ENCODE data around the gene PCDHGB4. TPM values are rescaled to one million over a fixed set of nuclear protein-coding genes. Genes with fewer than 3 reads are reported as not detected.
A peak's percentile ranks its signal among the peaks of the same experiment; 100 is the strongest.

PCDHGB4 gene
- total and polyA plus RNA-seq, 3 experiments from 2014 or later, result 0.08 to 0.13 TPM; not detected in 1

DNA sequence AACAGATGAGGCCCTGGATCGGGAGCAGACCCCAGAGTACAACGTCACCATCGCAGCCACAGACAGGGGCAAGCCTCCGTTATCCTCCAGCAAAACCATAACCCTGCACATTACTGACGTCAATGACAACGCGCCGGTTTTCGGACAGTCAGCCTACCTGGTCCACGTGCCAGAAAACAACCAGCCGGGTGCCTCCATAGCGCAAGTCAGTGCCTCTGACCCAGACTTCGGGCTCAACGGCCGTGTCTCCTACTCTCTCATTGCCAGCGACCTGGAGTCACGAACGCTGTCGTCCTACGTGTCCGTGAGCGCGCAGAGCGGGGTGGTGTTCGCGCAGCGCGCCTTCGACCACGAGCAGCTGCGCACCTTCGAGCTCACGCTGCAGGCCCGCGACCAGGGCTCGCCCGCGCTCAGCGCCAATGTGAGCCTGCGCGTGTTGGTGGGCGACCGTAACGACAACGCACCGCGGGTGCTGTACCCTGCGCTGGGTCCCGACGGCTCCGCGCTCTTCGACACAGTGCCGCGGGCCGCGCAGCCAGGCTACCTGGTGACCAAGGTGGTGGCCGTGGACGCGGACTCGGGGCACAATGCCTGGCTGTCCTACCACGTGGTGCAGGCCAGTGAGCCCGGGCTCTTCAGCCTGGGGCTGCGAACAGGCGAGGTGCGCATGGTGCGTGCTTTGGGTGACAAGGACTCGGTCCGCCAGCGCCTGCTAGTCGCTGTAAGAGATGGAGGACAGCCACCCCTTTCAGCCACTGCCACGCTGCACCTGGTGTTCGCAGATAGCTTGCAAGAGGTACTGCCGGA lies 31.8 kb downstream of the PCDHGB4 start:
- Histone ChIP-seq H3K36me3 (ENCODE audit: insufficient read depth, low read length) (no peaks in the 10 kb centered on the region), H3K27me3 (ENCODE audit: insufficient read depth, low read length, poor library complexity, severe bottlenecking) (peaks cover 57% of the 10 kb centered on the region), H3K9me3 (ENCODE audit: low read length) (peaks cover 13% of the 10 kb centered on the region), H3K4me1 (ENCODE audit: insufficient read depth, low read length) (no peaks in the 10 kb centered on the region), H3K4me3 (ENCODE audit: low read length) (no peak overlapping the region), H3K27ac (ENCODE audit: low read depth, low read length) (no peak overlapping the region)
- ChIA-PET CTCF (no interaction called here), POLR2A (no interaction called here)
- H3K4me1 Mint-ChIP-seq, result peaks cover 10 to 27% (median 17%) of the 10 kb centered on the region in 3 donors
- no peak for DNase-seq
- no peak overlapping the region for H3K27ac Mint-ChIP-seq
- H3K4me3 Mint-ChIP-seq, result peak overlapping the region in 4 of 7 donors; percentile 5 to 68 (median 26)
- H3K9me3 Mint-ChIP-seq, result peaks cover 20 to 72% (median 59%) of the 10 kb centered on the region in 5 donors
- peaks cover 0 to 20% (median 4%) of the 10 kb centered on the region in 3 donors for H3K36me3 Mint-ChIP-seq
- H3K27me3 Mint-ChIP-seq, result peaks cover 67 to 78% of the 10 kb centered on the region in 2 donors

DNA sequence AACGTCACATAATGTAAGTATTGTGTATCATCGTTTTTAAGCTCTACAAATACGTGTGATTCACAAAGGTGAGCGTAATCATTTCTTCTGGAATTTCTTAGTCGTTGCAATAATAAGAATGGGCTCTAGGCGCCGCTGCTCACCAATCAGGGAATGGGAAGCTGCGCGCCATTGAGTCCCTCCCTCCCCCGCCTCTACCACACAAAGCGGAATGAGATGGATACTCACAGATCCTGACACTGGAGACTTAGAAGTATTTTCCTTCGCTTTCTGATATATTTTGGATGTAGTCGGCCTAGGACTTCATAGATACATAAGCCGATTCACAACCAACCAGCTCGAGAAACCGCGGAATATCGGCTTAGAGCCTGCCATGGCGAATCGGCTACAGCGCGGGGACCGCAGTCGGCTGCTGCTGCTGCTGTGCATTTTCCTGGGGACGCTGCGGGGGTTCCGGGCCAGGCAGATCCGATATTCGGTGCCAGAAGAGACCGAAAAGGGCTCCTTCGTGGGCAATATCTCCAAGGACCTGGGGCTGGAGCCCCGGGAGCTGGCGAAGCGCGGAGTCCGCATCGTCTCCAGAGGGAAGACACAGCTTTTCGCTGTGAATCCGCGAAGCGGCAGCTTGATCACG lies 33.5 kb downstream of the PCDHGB4 start, which contains the start of gene PCDHGA11:
Gene PCDHGA11, plus strand, starts transcription at position 197 of the 634 bp plus-strand sequence. Its CDS starts 177 bp downstream, at position 374.
- Histone ChIP-seq H3K27ac (ENCODE audit: low read depth, low read length) (no peak within 1 kb of the TSS), H3K4me1 (ENCODE audit: insufficient read depth, low read length) (no peaks in the 10 kb centered on the region), H3K4me3 (ENCODE audit: low read length) (peak within 1 kb of the TSS; percentile 6), H3K36me3 (ENCODE audit: insufficient read depth, low read length) (no peaks in the 10 kb centered on the region), H3K9me3 (ENCODE audit: low read length) (peaks cover 13% of the 10 kb centered on the region), H3K27me3 (ENCODE audit: insufficient read depth, low read length, poor library complexity, severe bottlenecking) (peaks cover 47% of the 10 kb centered on the region)
- Mint-ChIP-seq H3K27ac (peak within 1 kb of the TSS in 4 of 8 donors; percentile 23 to 64 (median 35)), H3K4me1 (peaks cover 7 to 17% (median 11%) of the 10 kb centered on the region in 3 donors), H3K4me3 (peak within 1 kb of the TSS; percentile 68 to 81 (median 73)), H3K9me3 (peaks cover 20 to 64% (median 56%) of the 10 kb centered on the region in 5 donors), H3K36me3 (peaks cover 0 to 13% (median 3%) of the 10 kb centered on the region in 3 donors), H3K27me3 (peaks cover 72 to 79% of the 10 kb centered on the region in 2 donors)
- DNase-seq, result peak in 2 of 5 donors; percentile 12 to 26
- ChIA-PET POLR2A (no interaction called here), CTCF (interaction anchor here (1.2 kb wide), 1 partner anchor 101 kb away, joined by 3 read pairs; the partner anchor contains the start of gene TAF7)

DNA sequence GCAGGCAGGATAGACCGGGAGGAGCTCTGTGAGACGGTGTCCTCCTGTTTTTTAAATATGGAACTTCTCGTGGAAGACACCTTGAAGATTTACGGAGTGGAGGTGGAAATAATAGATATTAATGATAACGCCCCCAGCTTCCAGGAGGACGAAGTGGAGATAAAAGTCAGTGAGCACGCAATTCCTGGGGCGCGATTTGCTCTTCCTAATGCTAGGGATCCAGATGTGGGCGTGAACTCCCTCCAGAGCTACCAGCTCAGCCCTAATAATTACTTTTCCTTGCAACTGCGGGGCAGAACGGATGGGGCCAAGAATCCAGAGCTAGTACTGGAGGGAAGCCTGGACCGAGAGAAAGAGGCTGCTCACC lies 34.0 kb downstream of the PCDHGB4 start:
- POLR2A ChIA-PET, result no interaction called here
- Mint-ChIP-seq H3K9me3 (peaks cover 20 to 63% (median 51%) of the 10 kb centered on the region in 5 donors), H3K36me3 (peaks cover 0 to 13% (median 3%) of the 10 kb centered on the region in 3 donors), H3K27me3 (peaks cover 72 to 79% of the 10 kb centered on the region in 2 donors), H3K27ac (peak overlapping the region in 2 of 8 donors; percentile 23 to 64), H3K4me3 (peak overlapping the region; percentile 68 to 81 (median 73)), H3K4me1 (peaks cover 7 to 17% (median 11%) of the 10 kb centered on the region in 3 donors)
- Histone ChIP-seq H3K27ac (ENCODE audit: low read depth, low read length) (no peak overlapping the region), H3K4me1 (ENCODE audit: insufficient read depth, low read length) (no peaks in the 10 kb centered on the region), H3K27me3 (ENCODE audit: insufficient read depth, low read length, poor library complexity, severe bottlenecking) (peaks cover 42% of the 10 kb centered on the region), H3K4me3 (ENCODE audit: low read length) (no peak overlapping the region), H3K36me3 (ENCODE audit: insufficient read depth, low read length) (no peaks in the 10 kb centered on the region), H3K9me3 (ENCODE audit: low read length) (peaks cover 13% of the 10 kb centered on the region)
- CTCF ChIA-PET, result interaction anchor here (1.2 kb wide), 1 partner anchor 101 kb away, joined by 3 read pairs; the partner anchor contains the start of gene TAF7
- DNase-seq, result no peak

DNA sequence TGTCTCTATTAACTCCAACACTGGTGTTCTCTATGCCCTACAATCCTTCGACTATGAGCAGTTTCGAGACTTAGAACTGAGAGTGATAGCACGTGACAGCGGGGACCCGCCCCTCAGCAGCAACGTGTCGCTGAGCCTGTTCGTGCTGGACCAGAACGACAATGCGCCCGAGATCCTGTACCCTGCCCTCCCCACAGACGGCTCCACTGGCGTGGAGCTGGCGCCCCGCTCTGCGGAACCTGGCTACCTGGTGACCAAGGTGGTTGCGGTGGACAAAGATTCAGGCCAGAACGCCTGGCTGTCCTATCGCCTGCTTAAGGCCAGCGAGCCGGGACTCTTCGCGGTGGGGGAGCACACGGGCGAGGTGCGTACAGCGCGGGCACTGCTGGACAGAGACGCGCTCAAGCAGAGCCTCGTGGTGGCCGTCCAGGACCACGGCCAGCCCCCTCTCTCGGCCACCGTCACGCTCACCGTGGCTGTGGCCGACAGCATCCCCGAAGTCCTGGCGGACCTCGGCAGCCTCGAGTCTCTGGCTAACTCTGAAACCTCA lies 35.3 kb downstream of the PCDHGB4 start:
- peaks cover 35% of the 10 kb centered on the region for H3K27me3 ChIP-seq (ENCODE audit: insufficient read depth, low read length, poor library complexity, severe bottlenecking)
- no peak overlapping the region for H3K4me3 ChIP-seq (ENCODE audit: low read length)

DNA sequence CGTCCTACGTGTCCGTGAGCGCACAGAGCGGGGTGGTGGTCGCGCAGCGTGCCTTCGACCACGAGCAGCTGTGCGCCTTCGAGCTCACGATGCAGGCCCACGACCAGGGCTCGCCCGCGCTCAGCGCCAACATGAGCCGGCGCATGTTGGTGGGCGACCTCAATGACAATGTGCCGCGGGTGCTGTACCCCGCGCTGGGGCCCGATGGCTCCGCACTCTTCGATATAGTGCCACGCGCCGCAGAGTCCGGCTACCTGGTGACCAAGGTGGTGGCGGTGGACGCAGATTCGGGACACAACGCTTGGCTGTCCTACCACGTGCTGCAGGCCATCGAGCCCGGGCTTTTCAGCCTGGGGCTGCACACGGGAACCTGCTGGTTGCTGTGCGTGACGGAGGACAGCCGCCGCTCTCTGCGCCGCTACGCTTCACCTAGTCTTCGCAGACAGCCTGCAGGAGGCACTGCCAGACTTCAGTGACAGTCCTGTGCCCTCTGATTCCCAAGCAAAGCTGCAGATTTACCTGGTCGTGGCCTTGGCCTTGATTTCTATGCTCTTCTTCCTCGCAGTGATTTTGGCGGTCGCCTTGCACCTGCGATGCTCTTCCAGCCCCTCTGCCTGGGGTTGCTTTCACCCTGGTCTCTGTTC lies 40.4 kb downstream of the PCDHGB4 start:
- Mint-ChIP-seq H3K27me3 (peaks cover 70 to 72% of the 10 kb centered on the region in 2 donors), H3K4me1 (peaks cover 8 to 11% (median 10%) of the 10 kb centered on the region in 3 donors), H3K36me3 (peaks cover 0 to 5% (median 0%) of the 10 kb centered on the region in 3 donors), H3K4me3 (no peak overlapping the region), H3K9me3 (peaks cover 17 to 54% (median 52%) of the 10 kb centered on the region in 5 donors), H3K27ac (no peak overlapping the region)
- no peak overlapping the region for H3K4me3 ChIP-seq (ENCODE audit: low read length)
- H3K9me3 ChIP-seq (ENCODE audit: low read length), result peaks cover 9% of the 10 kb centered on the region
- no peak overlapping the region for H3K27ac ChIP-seq (ENCODE audit: low read depth, low read length)
- no peak for DNase-seq
- ChIA-PET POLR2A (no interaction called here), CTCF (no interaction called here)
- no peaks in the 10 kb centered on the region for H3K4me1 ChIP-seq (ENCODE audit: insufficient read depth, low read length)
- no peaks in the 10 kb centered on the region for H3K36me3 ChIP-seq (ENCODE audit: insufficient read depth, low read length)
- H3K27me3 ChIP-seq (ENCODE audit: insufficient read depth, low read length, poor library complexity, severe bottlenecking), result peaks cover 8% of the 10 kb centered on the region

More for the DNA sequence above, 35.3 kb downstream of the PCDHGB4 start:
- peaks cover 20 to 62% (median 53%) of the 10 kb centered on the region in 5 donors for H3K9me3 Mint-ChIP-seq
- ChIA-PET POLR2A (no interaction called here), CTCF (no interaction called here)
- no peak overlapping the region for H3K27ac Mint-ChIP-seq
- peaks cover 0 to 13% (median 3%) of the 10 kb centered on the region in 3 donors for H3K36me3 Mint-ChIP-seq
- Histone ChIP-seq H3K9me3 (ENCODE audit: low read length) (peaks cover 13% of the 10 kb centered on the region), H3K36me3 (ENCODE audit: insufficient read depth, low read length) (no peaks in the 10 kb centered on the region), H3K27ac (ENCODE audit: low read depth, low read length) (no peak overlapping the region), H3K4me1 (ENCODE audit: insufficient read depth, low read length) (no peaks in the 10 kb centered on the region)
- peak overlapping the region in 2 of 7 donors; percentile 18 to 39 for H3K4me3 Mint-ChIP-seq
- no peak for DNase-seq
- peaks cover 6 to 16% (median 10%) of the 10 kb centered on the region in 3 donors for H3K4me1 Mint-ChIP-seq
- peaks cover 77% of the 10 kb centered on the region in 2 donors for H3K27me3 Mint-ChIP-seq

DNA sequence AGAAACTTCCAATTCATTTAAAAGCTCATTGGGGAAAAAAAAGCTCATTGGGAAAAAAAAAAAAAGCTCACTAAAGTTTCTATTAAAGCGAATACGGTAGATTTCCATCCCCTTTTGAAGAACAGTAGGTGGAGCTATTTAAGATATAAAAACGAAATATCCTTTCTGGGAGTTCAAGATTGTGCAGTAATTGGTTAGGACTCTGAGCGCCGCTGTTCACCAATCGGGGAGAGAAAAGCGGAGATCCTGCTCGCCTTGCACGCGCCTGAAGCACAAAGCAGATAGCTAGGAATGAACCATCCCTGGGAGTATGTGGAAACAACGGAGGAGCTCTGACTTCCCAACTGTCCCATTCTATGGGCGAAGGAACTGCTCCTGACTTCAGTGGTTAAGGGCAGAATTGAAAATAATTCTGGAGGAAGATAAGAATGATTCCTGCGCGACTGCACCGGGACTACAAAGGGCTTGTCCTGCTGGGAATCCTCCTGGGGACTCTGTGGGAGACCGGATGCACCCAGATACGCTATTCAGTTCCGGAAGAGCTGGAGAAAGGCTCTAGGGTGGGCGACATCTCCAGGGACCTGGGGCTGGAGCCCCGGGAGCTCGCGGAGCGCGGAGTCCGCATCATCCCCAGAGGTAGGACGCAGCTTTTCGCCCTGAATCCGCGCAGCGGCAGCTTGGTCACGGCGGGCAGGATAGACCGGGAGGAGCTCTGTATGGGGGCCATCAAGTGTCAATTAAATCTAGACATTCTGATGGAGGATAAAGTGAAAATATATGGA lies 43.0 kb downstream of the PCDHGB4 start, which contains the start of gene PCDHGA12:
Gene PCDHGA12, plus strand, starts transcription at position 176 of the 782 bp plus-strand sequence. Its CDS starts 253 bp downstream, at position 429.
- Mint-ChIP-seq H3K36me3 (peaks cover 0 to 5% (median 0%) of the 10 kb centered on the region in 3 donors), H3K4me1 (peaks cover 8 to 11% (median 10%) of the 10 kb centered on the region in 3 donors), H3K27ac (peak within 1 kb of the TSS in 1 of 8 donors; percentile 75), H3K9me3 (peaks cover 17 to 59% (median 52%) of the 10 kb centered on the region in 5 donors), H3K4me3 (peak within 1 kb of the TSS in 6 of 7 donors; percentile 23 to 72 (median 56)), H3K27me3 (peaks cover 68 to 72% of the 10 kb centered on the region in 2 donors)
- H3K27ac ChIP-seq (ENCODE audit: low read depth, low read length), result no peak within 1 kb of the TSS
- CTCF ChIA-PET, result interaction anchor here (0.6 to 1.6 kb wide), 4 partner anchors 20 to 134 kb away, joined by 3 to 4 read pairs (median 4); partner anchors contain the start of gene PCDHGA5
- H3K4me1 ChIP-seq (ENCODE audit: insufficient read depth, low read length), result no peaks in the 10 kb centered on the region
- no peak within 1 kb of the TSS for H3K4me3 ChIP-seq (ENCODE audit: low read length)
- POLR2A ChIA-PET, result no interaction called here
- no peak for DNase-seq
- peaks cover 8% of the 10 kb centered on the region for H3K27me3 ChIP-seq (ENCODE audit: insufficient read depth, low read length, poor library complexity, severe bottlenecking)
- H3K9me3 ChIP-seq (ENCODE audit: low read length), result peaks cover 9% of the 10 kb centered on the region
- no peaks in the 10 kb centered on the region for H3K36me3 ChIP-seq (ENCODE audit: insufficient read depth, low read length)

DNA sequence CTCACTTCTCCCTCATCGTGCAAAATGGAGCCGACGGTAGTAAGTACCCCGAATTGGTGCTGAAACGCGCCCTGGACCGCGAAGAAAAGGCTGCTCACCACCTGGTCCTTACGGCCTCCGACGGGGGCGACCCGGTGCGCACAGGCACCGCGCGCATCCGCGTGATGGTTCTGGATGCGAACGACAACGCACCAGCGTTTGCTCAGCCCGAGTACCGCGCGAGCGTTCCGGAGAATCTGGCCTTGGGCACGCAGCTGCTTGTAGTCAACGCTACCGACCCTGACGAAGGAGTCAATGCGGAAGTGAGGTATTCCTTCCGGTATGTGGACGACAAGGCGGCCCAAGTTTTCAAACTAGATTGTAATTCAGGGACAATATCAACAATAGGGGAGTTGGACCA lies 43.8 kb downstream of the PCDHGB4 start:
- no peak for DNase-seq
- H3K4me3 ChIP-seq (ENCODE audit: low read length), result no peak overlapping the region
- H3K36me3 ChIP-seq (ENCODE audit: insufficient read depth, low read length), result no peaks in the 10 kb centered on the region
- peaks cover 63 to 68% of the 10 kb centered on the region in 2 donors for H3K27me3 Mint-ChIP-seq
- H3K9me3 ChIP-seq (ENCODE audit: low read length), result peaks cover 9% of the 10 kb centered on the region
- ChIA-PET POLR2A (no interaction called here), CTCF (no interaction called here)
- peaks cover 8% of the 10 kb centered on the region for H3K27me3 ChIP-seq (ENCODE audit: insufficient read depth, low read length, poor library complexity, severe bottlenecking)
- peaks cover 17 to 54% (median 52%) of the 10 kb centered on the region in 5 donors for H3K9me3 Mint-ChIP-seq
- H3K36me3 Mint-ChIP-seq, result peaks cover 0 to 5% (median 0%) of the 10 kb centered on the region in 3 donors
- peak overlapping the region in 4 of 7 donors; percentile 5 to 58 (median 26) for H3K4me3 Mint-ChIP-seq
- peaks cover 8 to 11% (median 10%) of the 10 kb centered on the region in 3 donors for H3K4me1 Mint-ChIP-seq
- no peaks in the 10 kb centered on the region for H3K4me1 ChIP-seq (ENCODE audit: insufficient read depth, low read length)
- no peak overlapping the region for H3K27ac Mint-ChIP-seq
- no peak overlapping the region for H3K27ac ChIP-seq (ENCODE audit: low read depth, low read length)

Data from CD8-positive, alpha-beta memory T cell (primary cell).